ENCODE data around the gene TOB2.
"Not testable (repeated sequence)": the region's sequence is repeated elsewhere in the genome, so short reads cannot be mapped to it uniquely, and the experiment has no call there.

The TOB2 gene

DNA sequence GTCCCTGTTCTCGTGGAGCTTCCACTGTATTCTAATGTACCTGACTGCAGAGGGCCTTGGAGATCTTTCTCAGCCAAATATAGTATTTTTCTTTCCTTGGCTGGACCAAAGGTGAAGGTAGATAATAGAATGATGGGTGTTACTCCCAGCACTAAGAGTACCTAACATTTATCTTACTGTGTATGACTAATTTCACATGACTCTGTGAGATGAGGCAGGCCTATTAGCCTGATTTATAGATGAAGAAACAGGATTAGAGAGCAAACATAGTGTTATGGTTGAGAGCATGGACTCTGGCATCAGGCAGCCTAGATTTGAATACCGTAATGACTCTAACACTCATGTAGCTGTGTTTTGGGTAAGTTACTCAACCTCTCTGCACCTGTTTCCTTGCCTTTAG lies 25.0 kb upstream of the TOB2 start:
- no peak overlapping the region for H3K9ac ChIP-seq (ENCODE audit: insufficient read length)
- H3K4me3 ChIP-seq: no peak overlapping the region
- H3K36me3 ChIP-seq (ENCODE audit: insufficient read depth, low read length): peaks cover 13% of the 10 kb centered on the region
- no peaks in the 10 kb centered on the region for H3K9me3 ChIP-seq (ENCODE audit: low read depth, low read length)
- H3K27ac ChIP-seq: no peak overlapping the region
- DNase-seq (ENCODE audit: low read depth, low spot score): no peak
- TF ChIP-seq FOXP2 (optimal IDR thresholded peaks at IDR 0.05; ENCODE audit: control extremely low read depth, extremely low read length, insufficient read depth): no peak
- TF ChIP-seq POLR2AphosphoS5 (IDR thresholded peaks at IDR 0.05; ENCODE audit: borderline replicate concordance, low read depth, low read length): no peak
- TF ChIP-seq EZH2 (IDR thresholded peaks at IDR 0.05): no peak

DNA sequence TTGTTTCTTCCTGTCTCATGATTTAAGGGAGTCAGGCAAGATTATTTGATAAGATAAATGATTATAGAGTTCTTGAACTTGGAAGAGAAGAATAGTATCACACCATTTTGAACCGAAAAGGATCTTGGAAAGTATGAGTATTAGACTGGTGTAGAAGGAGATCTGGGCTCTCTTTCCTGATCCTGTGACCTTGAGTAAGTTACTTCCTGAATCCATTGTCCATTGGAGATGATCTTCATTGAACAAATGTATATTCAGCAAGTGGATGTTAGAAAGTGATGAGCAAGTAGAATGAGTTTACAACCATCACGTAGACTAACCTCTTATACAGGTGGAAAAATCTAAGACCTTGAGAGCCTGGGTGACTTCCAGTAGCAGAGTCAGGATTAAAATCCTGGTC lies 24.3 kb upstream of the TOB2 start:
- no peak for DNase-seq (ENCODE audit: low read depth, low spot score)
- no peak overlapping the region for H3K9ac ChIP-seq (ENCODE audit: insufficient read length)
- H3K9me3 ChIP-seq (ENCODE audit: low read depth, low read length): no peaks in the 10 kb centered on the region
- H3K36me3 ChIP-seq (ENCODE audit: insufficient read depth, low read length): peaks cover 19% of the 10 kb centered on the region
- TF ChIP-seq FOXP2 (optimal IDR thresholded peaks at IDR 0.05; ENCODE audit: control extremely low read depth, extremely low read length, insufficient read depth) (no peak), EZH2 (IDR thresholded peaks at IDR 0.05) (no peak), POLR2AphosphoS5 (IDR thresholded peaks at IDR 0.05; ENCODE audit: borderline replicate concordance, low read depth, low read length) (no peak)
- no peak overlapping the region for H3K4me3 ChIP-seq
- no peak overlapping the region for H3K27ac ChIP-seq

GRCh38 chr22:41469218-41469851 lies 22.7 kb upstream of the TOB2 start:
- Histone ChIP-seq H3K36me3 (ENCODE audit: insufficient read depth, low read length) (peaks cover 33% of the 10 kb centered on the region), H3K9me3 (ENCODE audit: low read depth, low read length) (no peaks in the 10 kb centered on the region), H3K4me3 (peak overlapping the region; percentile 92), H3K27ac (peak overlapping the region; percentile 97), H3K9ac (ENCODE audit: insufficient read length) (peak overlapping the region; percentile 92)
- TF ChIP-seq POLR2AphosphoS5 (IDR thresholded peaks at IDR 0.05; ENCODE audit: borderline replicate concordance, low read depth, low read length) (no peak), FOXP2 (optimal IDR thresholded peaks at IDR 0.05; ENCODE audit: control extremely low read depth, extremely low read length, insufficient read depth) (peak; percentile 39)
- no peak for DNase-seq (ENCODE audit: low read depth, low spot score)

GRCh38 chr22:41468381-41469217 lies 22.0 kb upstream of the TOB2 start, which contains the start of the genes ACO2 and PHF5A:
Gene ACO2, plus strand, starts transcription at chr22:41469117. Its CDS starts 30 bp downstream, at chr22:41469147.
Gene PHF5A, minus strand, starts transcription at chr22:41468692. Its CDS starts 39 bp downstream, at chr22:41468653.
- TF ChIP-seq POLR2AphosphoS5 (IDR thresholded peaks at IDR 0.05; ENCODE audit: borderline replicate concordance, low read depth, low read length) (peak; percentile 66), EZH2 (IDR thresholded peaks at IDR 0.05) (no peak), FOXP2 (optimal IDR thresholded peaks at IDR 0.05; ENCODE audit: control extremely low read depth, extremely low read length, insufficient read depth) (peak; percentile 70)
- Histone ChIP-seq H3K4me3 (peak within 1 kb of the TSS; percentile 92), H3K9me3 (ENCODE audit: low read depth, low read length) (no peaks in the 10 kb centered on the region), H3K9ac (ENCODE audit: insufficient read length) (peak within 1 kb of the TSS; percentile 92), H3K27ac (peak within 1 kb of the TSS; percentile 97), H3K36me3 (ENCODE audit: insufficient read depth, low read length) (peaks cover 41% of the 10 kb centered on the region)
- DNase-seq (ENCODE audit: low read depth, low spot score): peak; percentile 95

GRCh38 chr22:41461901-41462300 lies 15.3 kb upstream of the TOB2 start:
- no peak overlapping the region for H3K9ac ChIP-seq (ENCODE audit: insufficient read length)
- H3K36me3 ChIP-seq (ENCODE audit: insufficient read depth, low read length): peaks cover 81% of the 10 kb centered on the region
- H3K4me3 ChIP-seq: no peak overlapping the region
- H3K9me3 ChIP-seq (ENCODE audit: low read depth, low read length): no peaks in the 10 kb centered on the region
- H3K27ac ChIP-seq: no peak overlapping the region
- DNase-seq (ENCODE audit: low read depth, low spot score): no peak
- no peak for TF ChIP-seq FOXP2 (optimal IDR thresholded peaks at IDR 0.05; ENCODE audit: control extremely low read depth, extremely low read length, insufficient read depth)
- no peak for TF ChIP-seq EZH2 (IDR thresholded peaks at IDR 0.05)
- TF ChIP-seq POLR2AphosphoS5 (IDR thresholded peaks at IDR 0.05; ENCODE audit: borderline replicate concordance, low read depth, low read length): no peak

GRCh38 chr22:41460071-41460470 lies 13.5 kb upstream of the TOB2 start:
- not testable (repeated sequence) for H3K27ac ChIP-seq; H3K4me3 ChIP-seq; H3K9ac ChIP-seq (ENCODE audit: insufficient read length); H3K9me3 ChIP-seq (ENCODE audit: low read depth, low read length); DNase-seq (ENCODE audit: low read depth, low spot score)
- peaks cover 65% of the 10 kb centered on the region for H3K36me3 ChIP-seq (ENCODE audit: insufficient read depth, low read length)

- peaks cover 58% of the 10 kb centered on the region for H3K36me3 ChIP-seq (ENCODE audit: insufficient read depth, low read length)
- H3K9me3 ChIP-seq (ENCODE audit: low read depth, low read length): no peaks in the 10 kb centered on the region
- H3K4me3 ChIP-seq: no peak overlapping the region
- H3K9ac ChIP-seq (ENCODE audit: insufficient read length): no peak overlapping the region
- H3K27ac ChIP-seq: no peak overlapping the region
- no peak for DNase-seq (ENCODE audit: low read depth, low spot score)
- TF ChIP-seq POLR2AphosphoS5 (IDR thresholded peaks at IDR 0.05; ENCODE audit: borderline replicate concordance, low read depth, low read length) (no peak), FOXP2 (optimal IDR thresholded peaks at IDR 0.05; ENCODE audit: control extremely low read depth, extremely low read length, insufficient read depth) (no peak), EZH2 (IDR thresholded peaks at IDR 0.05) (no peak)
Observed at GRCh38 chr22:41459431-41459830, 12.8 kb upstream of the TOB2 start.

DNA sequence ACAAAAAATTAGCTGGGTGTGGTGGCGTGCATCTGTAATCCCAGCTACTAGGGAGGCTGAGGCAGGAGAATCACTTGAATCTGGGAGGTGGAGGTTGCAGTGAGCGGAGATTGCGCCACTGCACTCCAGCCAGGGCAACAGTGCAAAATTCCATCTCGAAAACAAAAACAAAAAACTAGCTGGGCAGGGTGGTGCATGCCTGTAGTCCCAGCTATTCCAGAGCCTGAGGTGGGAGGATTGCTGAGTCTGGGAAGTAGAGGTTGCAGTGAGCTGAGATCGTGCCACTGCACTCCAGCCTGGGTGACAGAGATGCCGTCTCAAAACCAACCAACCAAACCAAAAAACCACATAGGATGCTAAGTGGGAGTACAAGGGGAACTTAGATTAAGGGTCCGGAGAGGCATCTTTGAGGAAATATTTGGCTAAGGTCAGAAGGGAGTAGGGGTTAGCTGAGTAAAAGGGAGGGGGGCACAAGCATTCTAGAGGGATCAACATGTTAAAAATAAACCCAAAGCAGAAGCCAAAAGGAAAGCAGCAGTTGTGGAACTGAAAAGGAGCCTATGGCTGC lies 11.6 kb upstream of the TOB2 start:
- Histone ChIP-seq H3K9ac (ENCODE audit: insufficient read length) (no peak overlapping the region), H3K4me3 (no peak overlapping the region), H3K36me3 (ENCODE audit: insufficient read depth, low read length) (peaks cover 48% of the 10 kb centered on the region), H3K27ac (no peak overlapping the region), H3K9me3 (ENCODE audit: low read depth, low read length) (no peaks in the 10 kb centered on the region)
- TF ChIP-seq FOXP2 (optimal IDR thresholded peaks at IDR 0.05; ENCODE audit: control extremely low read depth, extremely low read length, insufficient read depth) (no peak), EZH2 (IDR thresholded peaks at IDR 0.05) (no peak), POLR2AphosphoS5 (IDR thresholded peaks at IDR 0.05; ENCODE audit: borderline replicate concordance, low read depth, low read length) (no peak)
- no peak for DNase-seq (ENCODE audit: low read depth, low spot score)

Data from SK-N-MC (cell line).